ENCODE measurements around the gene NHERF1.

NHERF1 gene

DNA sequence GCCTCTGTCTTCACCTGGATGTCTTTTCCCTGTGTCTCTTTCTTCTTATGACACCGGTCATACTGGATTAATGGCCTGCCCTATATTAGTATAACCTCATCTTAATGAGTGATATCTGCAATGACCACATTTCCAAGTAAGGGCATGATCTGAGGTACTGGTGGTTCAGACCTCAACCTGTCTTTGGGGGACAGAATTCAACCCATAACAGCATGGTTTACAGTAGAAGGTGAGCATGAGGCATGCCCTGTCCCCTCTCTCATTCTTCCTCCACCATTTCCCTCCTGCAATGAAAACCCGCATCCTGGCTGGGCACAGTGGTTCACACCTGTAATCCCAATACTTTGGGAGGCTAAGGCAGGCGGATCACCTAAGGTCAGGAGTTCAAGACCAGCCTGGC is 14.2 kb upstream of the NHERF1 start:
- Histone ChIP-seq H3K4me1 (ENCODE audit: control insufficient read depth, insufficient read depth, low read length) (peaks cover 11% of the 10 kb centered on the region), H3K4me3 (ENCODE audit: low read length) (no peak overlapping the region), H3K9me3 (ENCODE audit: control insufficient read depth, low read length) (no peaks in the 10 kb centered on the region), H3K27me3 (replicated peaks; ENCODE audit: control insufficient read depth, insufficient read depth, low read length) (peaks cover 84% of the 10 kb centered on the region), H3K9ac (ENCODE audit: low read length) (no peak overlapping the region), H3K36me3 (ENCODE audit: control insufficient read depth, insufficient read depth, low read length, severe bottlenecking) (no peaks in the 10 kb centered on the region)
- DNase-seq (ENCODE audit: low read depth), result no peak

DNA sequence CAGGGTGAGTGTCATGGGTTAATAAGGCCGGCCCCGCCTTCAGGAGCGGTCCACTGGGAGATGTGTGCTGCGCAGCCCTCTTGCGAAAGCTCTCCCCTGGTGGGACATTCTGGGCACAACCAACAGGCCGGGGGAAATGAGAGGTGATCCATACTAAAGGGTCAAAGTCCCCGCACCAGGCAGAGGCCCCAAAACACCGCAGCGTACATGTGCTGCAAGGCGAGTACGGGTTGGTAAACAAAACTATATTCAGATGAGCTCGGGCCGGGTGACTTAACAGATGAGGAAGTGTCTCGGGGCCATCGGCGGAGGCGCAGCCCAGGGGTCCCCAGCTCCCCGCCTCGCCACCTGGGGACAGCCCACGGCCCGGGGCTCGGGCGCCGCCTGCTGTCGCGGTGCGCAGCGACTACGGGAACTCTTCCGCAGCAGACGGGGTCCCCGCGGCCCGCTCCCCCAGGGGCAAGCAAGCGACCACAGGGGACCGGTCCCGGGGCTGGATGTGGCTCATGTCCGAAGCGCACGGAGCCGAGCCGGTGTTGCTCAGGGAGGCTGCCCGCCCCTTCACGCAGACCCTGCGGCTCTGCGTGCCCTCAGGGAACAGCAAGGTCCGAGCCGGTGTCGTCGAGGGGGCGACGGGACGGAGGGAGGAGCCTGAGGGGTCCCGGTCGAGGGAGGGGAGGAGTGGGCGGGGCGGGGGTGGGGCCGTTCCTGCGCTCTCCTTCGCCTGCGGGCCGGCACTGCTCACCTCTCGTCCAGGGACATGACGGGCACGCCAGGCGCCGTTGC is 11.7 kb upstream of the NHERF1 start, which contains the start of gene RAB37:
Gene RAB37, plus strand, starts transcription at position 744 of the 786 bp plus-strand sequence. Its CDS starts 17 bp downstream, at position 761.
- no peaks in the 10 kb centered on the region for H3K36me3 ChIP-seq (ENCODE audit: control insufficient read depth, insufficient read depth, low read length, severe bottlenecking)
- no peaks in the 10 kb centered on the region for H3K9me3 ChIP-seq (ENCODE audit: control insufficient read depth, low read length)
- DNase-seq (ENCODE audit: low read depth), result peak; percentile 34
- H3K27me3 ChIP-seq (replicated peaks; ENCODE audit: control insufficient read depth, insufficient read depth, low read length), result peaks cover 87% of the 10 kb centered on the region
- H3K9ac ChIP-seq (ENCODE audit: low read length), result no peak within 1 kb of the TSS
- peaks cover 11% of the 10 kb centered on the region for H3K4me1 ChIP-seq (ENCODE audit: control insufficient read depth, insufficient read depth, low read length)
- H3K4me3 ChIP-seq (ENCODE audit: low read length), result peak within 1 kb of the TSS; percentile 66

DNA sequence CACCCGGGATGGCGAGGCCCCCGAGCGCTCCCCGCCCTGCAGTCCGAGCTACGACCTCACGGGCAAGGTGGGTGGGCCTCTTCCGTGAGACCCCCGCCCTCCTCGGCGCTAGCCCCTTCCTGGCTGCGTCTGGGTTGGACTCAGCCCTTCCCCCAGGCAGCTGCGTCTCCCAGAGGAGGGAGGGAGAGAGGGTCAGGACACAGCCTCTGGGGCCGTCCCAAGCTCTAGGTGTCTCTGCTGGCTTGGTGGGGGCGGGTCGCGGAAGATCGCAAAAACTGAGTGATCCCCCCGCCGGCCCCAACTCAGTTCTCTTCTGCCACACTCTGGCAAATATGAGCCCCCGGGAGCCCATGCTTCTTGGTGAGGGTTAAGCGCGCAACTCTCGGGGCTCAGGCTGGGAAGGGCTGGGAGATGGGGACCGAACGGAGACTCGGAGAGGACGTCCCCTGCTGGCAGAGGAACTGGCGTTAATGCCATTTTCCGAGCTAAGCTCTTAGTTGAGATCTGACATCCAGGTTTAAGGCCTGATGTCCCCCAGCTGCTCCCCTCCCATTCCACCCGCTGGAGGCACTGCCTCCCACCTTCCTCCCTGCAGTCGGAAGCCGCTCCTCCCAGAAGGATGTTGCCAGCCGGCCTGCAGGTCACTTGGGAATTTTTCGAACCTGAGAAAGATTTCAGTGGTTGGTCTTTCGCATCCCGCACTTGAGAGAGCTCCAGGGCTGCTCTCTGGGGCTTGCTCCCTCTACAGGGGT is 11.0 kb upstream of the NHERF1 start:
- no peak overlapping the region for H3K9ac ChIP-seq (ENCODE audit: low read length)
- no peak overlapping the region for H3K4me3 ChIP-seq (ENCODE audit: low read length)
- H3K4me1 ChIP-seq (ENCODE audit: control insufficient read depth, insufficient read depth, low read length), result peaks cover 11% of the 10 kb centered on the region
- DNase-seq (ENCODE audit: low read depth), result peak; percentile 35
- H3K27me3 ChIP-seq (replicated peaks; ENCODE audit: control insufficient read depth, insufficient read depth, low read length), result peaks cover 89% of the 10 kb centered on the region
- H3K9me3 ChIP-seq (ENCODE audit: control insufficient read depth, low read length), result no peaks in the 10 kb centered on the region
- H3K36me3 ChIP-seq (ENCODE audit: control insufficient read depth, insufficient read depth, low read length, severe bottlenecking), result no peaks in the 10 kb centered on the region

DNA sequence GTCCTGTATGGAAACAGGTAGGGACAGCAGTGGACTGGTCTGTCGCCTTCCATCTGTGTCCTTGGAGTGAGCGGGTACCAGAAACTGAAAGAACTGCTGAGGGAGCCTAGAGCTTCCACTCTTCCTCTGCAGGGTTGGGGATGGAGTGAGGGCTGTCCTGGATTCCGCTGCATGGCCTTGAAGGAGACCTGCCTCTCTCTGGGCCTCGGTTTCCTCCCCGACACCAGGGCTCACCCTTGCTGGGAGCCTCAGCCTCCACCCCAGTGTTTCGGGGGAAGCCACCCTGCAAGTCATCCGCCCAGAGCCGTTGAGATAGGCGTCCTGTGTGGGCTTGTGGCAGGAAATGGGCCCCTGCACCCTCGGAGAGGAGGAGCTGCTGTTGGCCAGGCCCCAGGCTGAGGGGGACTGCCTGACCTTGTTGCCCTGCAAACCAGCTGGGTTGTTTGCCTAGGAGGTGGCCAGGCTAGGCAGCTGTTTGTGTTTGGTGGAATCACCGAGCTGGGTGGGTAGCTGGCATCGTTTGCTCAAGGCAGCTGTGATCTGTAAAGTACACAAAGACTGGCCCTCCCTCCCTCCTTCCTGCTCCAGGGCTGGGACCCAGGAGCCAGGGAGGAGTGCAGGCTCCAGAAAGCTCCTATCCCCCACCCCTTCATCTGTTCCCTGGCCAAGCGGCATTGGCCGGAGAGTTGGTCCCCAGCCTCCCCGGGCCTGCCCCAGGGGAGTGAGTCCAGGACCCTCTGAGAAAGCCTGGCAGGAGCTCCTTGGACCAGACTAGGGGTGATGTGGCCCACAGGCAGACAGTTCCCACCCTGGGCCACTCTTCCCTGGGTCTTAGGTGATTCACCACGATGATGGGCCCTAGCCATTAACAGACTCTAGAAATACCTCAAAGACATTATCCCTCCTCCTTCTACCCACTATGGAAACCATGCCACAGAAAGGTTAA is 10.1 kb upstream of the NHERF1 start:
- Histone ChIP-seq H3K27me3 (replicated peaks; ENCODE audit: control insufficient read depth, insufficient read depth, low read length) (peaks cover 89% of the 10 kb centered on the region), H3K9me3 (ENCODE audit: control insufficient read depth, low read length) (no peaks in the 10 kb centered on the region), H3K4me1 (ENCODE audit: control insufficient read depth, insufficient read depth, low read length) (peaks cover 11% of the 10 kb centered on the region), H3K4me3 (ENCODE audit: low read length) (no peak overlapping the region), H3K36me3 (ENCODE audit: control insufficient read depth, insufficient read depth, low read length, severe bottlenecking) (no peaks in the 10 kb centered on the region), H3K9ac (ENCODE audit: low read length) (no peak overlapping the region)
- no peak for DNase-seq (ENCODE audit: low read depth)

DNA sequence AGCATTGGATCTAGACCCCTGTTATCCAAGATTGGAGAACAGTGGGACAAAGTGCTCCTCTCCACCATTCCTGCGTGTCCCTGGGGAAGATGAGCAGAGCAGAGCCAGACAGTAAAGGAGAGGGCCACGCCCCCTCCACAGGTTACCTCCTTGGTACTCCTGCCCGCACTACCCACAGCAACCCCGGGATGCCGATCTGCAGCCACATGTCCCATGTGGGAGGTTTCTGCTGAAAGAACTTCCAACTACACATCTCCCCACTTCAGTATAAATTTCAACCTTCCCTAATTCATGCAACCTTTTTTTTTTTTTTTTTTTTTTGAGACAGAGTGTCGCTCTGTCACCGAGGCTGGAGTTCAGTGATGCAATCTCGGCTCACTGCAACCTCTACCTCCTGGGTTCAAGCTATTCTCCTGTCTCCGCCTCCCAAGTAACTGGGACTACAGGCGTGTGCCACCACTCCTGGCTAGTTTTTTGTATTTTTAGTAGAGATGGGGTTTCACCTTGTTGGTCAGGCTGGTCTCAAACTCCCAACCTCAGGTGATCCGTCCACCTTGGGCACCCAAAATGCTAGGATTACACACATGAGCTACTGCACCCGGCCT is 9.1 kb upstream of the NHERF1 start:
- Histone ChIP-seq H3K36me3 (ENCODE audit: control insufficient read depth, insufficient read depth, low read length, severe bottlenecking) (no peaks in the 10 kb centered on the region), H3K4me1 (ENCODE audit: control insufficient read depth, insufficient read depth, low read length) (peaks cover 11% of the 10 kb centered on the region), H3K9ac (ENCODE audit: low read length) (no peak overlapping the region), H3K4me3 (ENCODE audit: low read length) (no peak overlapping the region), H3K27me3 (replicated peaks; ENCODE audit: control insufficient read depth, insufficient read depth, low read length) (peaks cover 89% of the 10 kb centered on the region), H3K9me3 (ENCODE audit: control insufficient read depth, low read length) (no peaks in the 10 kb centered on the region)
- DNase-seq (ENCODE audit: low read depth), result no peak

DNA sequence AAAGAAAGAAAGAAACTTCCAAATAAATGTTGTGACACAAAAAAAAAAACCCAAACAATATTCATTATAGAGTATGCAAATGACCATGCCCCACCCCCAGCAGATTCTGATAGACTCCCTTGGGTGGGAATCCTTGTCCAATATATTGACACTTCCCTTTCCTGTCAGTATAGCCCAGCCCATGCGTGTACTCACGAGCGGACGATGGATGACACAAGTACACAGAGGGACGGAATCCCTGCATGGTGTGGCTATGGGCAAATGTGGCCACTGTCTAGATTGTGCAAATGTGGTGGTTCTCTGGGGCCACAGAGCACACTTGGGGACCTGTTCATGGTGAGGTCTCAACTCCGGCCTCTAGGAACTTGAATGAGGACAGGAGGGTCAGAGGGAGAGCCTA is 8.3 kb upstream of the NHERF1 start:
- Histone ChIP-seq H3K9me3 (ENCODE audit: control insufficient read depth, low read length) (no peaks in the 10 kb centered on the region), H3K4me1 (ENCODE audit: control insufficient read depth, insufficient read depth, low read length) (peaks cover 11% of the 10 kb centered on the region), H3K4me3 (ENCODE audit: low read length) (no peak overlapping the region), H3K27me3 (replicated peaks; ENCODE audit: control insufficient read depth, insufficient read depth, low read length) (peaks cover 84% of the 10 kb centered on the region), H3K9ac (ENCODE audit: low read length) (no peak overlapping the region), H3K36me3 (ENCODE audit: control insufficient read depth, insufficient read depth, low read length, severe bottlenecking) (no peaks in the 10 kb centered on the region)
- DNase-seq (ENCODE audit: low read depth), result no peak

DNA sequence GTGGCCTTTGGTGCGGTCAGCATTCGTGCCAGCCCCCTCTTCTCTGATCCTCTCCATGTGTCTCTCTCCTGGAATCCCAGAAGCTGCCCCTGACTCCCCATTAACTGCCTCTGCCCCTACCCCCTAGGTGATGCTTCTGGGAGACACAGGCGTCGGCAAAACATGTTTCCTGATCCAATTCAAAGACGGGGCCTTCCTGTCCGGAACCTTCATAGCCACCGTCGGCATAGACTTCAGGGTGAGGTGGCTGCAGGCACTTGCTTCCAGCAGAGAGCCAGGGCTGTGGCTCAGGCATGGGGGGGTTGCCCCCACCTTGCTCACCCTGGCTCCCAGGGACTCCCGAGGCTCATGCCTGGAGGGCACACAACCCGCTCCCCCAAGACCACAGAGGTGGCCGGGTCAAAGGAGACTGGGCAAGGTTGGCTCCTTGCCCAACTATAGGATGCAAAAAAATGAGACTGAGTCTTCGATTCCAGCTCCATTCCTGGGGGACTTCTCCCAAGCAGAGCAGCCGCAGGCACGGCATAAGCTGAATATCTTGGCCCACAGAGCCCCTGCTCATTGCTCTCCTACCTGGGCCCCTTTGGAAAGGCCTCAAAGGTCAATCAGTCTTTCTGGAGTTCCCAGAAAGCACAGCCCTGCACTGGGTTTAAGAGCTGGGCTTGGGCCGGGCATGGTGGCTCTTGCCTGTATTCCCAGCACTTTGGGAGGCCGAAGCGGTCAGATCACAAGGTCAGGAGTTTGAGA is 7.6 kb upstream of the NHERF1 start:
- no peak for DNase-seq (ENCODE audit: low read depth)
- Histone ChIP-seq H3K36me3 (ENCODE audit: control insufficient read depth, insufficient read depth, low read length, severe bottlenecking) (no peaks in the 10 kb centered on the region), H3K9me3 (ENCODE audit: control insufficient read depth, low read length) (no peaks in the 10 kb centered on the region), H3K4me1 (ENCODE audit: control insufficient read depth, insufficient read depth, low read length) (peaks cover 11% of the 10 kb centered on the region), H3K4me3 (ENCODE audit: low read length) (no peak overlapping the region), H3K27me3 (replicated peaks; ENCODE audit: control insufficient read depth, insufficient read depth, low read length) (peaks cover 78% of the 10 kb centered on the region), H3K9ac (ENCODE audit: low read length) (no peak overlapping the region)

DNA sequence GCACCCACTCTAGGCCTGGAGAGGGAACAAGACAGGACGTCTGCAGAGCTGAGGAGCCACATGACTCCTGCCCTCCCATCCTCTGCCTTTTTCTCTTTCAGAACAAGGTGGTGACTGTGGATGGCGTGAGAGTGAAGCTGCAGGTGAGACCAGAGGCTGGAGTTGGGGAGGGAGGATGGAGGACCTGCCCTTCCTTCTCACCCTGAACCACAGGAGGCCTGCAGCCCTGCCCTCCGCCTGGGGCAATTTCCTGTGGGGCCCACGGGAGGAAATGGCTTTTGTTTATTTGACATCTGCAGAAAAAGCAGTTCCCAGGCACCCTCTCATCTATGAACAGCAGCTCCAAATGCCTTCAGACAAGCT is 6.3 kb upstream of the NHERF1 start:
- peak; percentile 20 for DNase-seq (ENCODE audit: low read depth)
- H3K9me3 ChIP-seq (ENCODE audit: control insufficient read depth, low read length), result no peaks in the 10 kb centered on the region
- H3K9ac ChIP-seq (ENCODE audit: low read length), result no peak overlapping the region
- H3K4me1 ChIP-seq (ENCODE audit: control insufficient read depth, insufficient read depth, low read length), result peaks cover 3% of the 10 kb centered on the region
- peaks cover 67% of the 10 kb centered on the region for H3K27me3 ChIP-seq (replicated peaks; ENCODE audit: control insufficient read depth, insufficient read depth, low read length)
- no peak overlapping the region for H3K4me3 ChIP-seq (ENCODE audit: low read length)
- H3K36me3 ChIP-seq (ENCODE audit: control insufficient read depth, insufficient read depth, low read length, severe bottlenecking), result no peaks in the 10 kb centered on the region

DNA sequence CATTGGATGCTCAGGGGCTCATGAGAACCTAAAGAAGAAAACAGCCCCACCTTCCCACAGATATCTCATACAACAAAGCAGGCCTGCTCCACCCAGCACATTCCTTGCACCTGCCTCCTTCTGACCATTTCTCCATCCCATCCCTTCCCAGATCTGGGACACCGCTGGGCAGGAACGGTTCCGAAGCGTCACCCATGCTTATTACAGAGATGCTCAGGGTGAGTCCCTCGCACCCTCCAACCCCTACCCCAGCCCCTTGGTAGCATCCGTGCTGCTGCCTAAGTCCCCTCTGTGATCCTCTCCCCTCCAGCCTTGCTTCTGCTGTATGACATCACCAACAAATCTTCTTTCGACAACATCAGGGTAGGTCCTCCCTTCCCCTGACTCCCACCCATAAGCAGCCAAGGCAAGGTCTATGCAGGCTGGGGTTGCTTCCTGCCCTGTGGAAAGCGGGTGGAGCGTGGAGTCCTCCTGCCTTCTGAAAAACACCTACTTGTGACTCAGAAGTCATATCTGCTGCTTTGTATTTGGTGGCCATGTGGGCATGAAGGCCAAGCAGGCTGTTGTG is 5.4 kb upstream of the NHERF1 start:
- no peaks in the 10 kb centered on the region for H3K36me3 ChIP-seq (ENCODE audit: control insufficient read depth, insufficient read depth, low read length, severe bottlenecking)
- H3K9ac ChIP-seq (ENCODE audit: low read length), result no peak overlapping the region
- no peak for DNase-seq (ENCODE audit: low read depth)
- H3K4me3 ChIP-seq (ENCODE audit: low read length), result no peak overlapping the region
- H3K4me1 ChIP-seq (ENCODE audit: control insufficient read depth, insufficient read depth, low read length), result no peaks in the 10 kb centered on the region
- peaks cover 58% of the 10 kb centered on the region for H3K27me3 ChIP-seq (replicated peaks; ENCODE audit: control insufficient read depth, insufficient read depth, low read length)
- H3K9me3 ChIP-seq (ENCODE audit: control insufficient read depth, low read length), result no peaks in the 10 kb centered on the region

DNA sequence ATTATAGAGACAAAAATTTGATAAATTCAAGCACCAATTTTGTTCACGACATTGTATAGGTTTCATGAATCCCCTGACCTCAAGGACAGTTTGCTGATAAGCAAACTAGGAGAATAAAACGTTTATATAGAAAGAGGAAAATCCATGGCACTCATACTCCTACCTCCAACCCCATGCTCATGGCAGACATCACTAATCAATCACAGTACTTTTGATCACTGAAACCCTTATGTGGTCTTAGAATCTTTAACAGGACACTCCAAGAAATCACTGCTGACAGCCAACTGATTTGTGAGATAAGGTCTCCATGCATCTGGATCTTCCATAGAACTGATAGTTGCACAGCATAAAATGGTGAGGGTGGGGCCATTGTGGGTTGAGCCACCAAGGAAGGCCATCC is 4.7 kb upstream of the NHERF1 start:
- H3K9me3 ChIP-seq (ENCODE audit: control insufficient read depth, low read length), result no peaks in the 10 kb centered on the region
- DNase-seq (ENCODE audit: low read depth), result no peak
- no peaks in the 10 kb centered on the region for H3K4me1 ChIP-seq (ENCODE audit: control insufficient read depth, insufficient read depth, low read length)
- H3K4me3 ChIP-seq (ENCODE audit: low read length), result no peak overlapping the region
- H3K36me3 ChIP-seq (ENCODE audit: control insufficient read depth, insufficient read depth, low read length, severe bottlenecking), result no peaks in the 10 kb centered on the region
- no peak overlapping the region for H3K9ac ChIP-seq (ENCODE audit: low read length)
- peaks cover 51% of the 10 kb centered on the region for H3K27me3 ChIP-seq (replicated peaks; ENCODE audit: control insufficient read depth, insufficient read depth, low read length)

Measured in adipocyte (in vitro differentiated cells).